Pancreas (tissue), 10 donors: ENCODE data around the gene SHC1. TPM values are rescaled to one million over a fixed set of nuclear protein-coding genes. Genes with fewer than 3 reads are reported as not detected.
A peak's percentile ranks its signal among the peaks of the same experiment; 100 is the strongest.

Source experiments
- ATAC-seq, 4 donors: fragments of 200-7000 bp; cut with Tn5 transposase; one replicate each; pipeline versions ENCODE4 v1.8.0 to v1.9.1; 2020; ENCODE audit warnings: mild to moderate bottlenecking in 4 of 4, moderate library complexity in 4 of 4
- DNase-seq, 6 donors: peaks; one replicate each; pipeline ENCODE4 v3.0.0-alpha.2; 2020
- FAIRE-seq: peaks from 2 replicates; lab custom pipeline; 2012; peaks lifted over from hg19 to GRCh38; lab: Jason Lieb, UNC
- H3K27ac ChIP-seq, 4 donors: fragments of 200-600 bp; sonication (generic); 1 replicate in 3 of 4; 2 replicates in 1 of 4; pipeline versions ENCODE4 v1.5.0 to v1.8.0; 2020
- H3K27me3 ChIP-seq, 4 donors: fragments of 200-600 bp; one replicate each; pipeline ENCODE4 v1.8.0; 2021
- H3K36me3 ChIP-seq, 3 donors: fragments of 200-600 bp; sonication (generic) in 1 of 3; one replicate each; pipeline versions ENCODE4 v1.5.0 to v1.8.0; 2020 to 2021
- H3K4me1 ChIP-seq, 3 donors: fragments of 200-600 bp; one replicate each; pipeline ENCODE4 v1.8.0; 2021
- H3K4me3 ChIP-seq, 4 donors: fragments of 200-600 bp; sonication (generic) in 2 of 4; one replicate each; pipeline versions ENCODE4 v1.5.0 to v1.8.0; 2020 to 2021
- H3K9me3 ChIP-seq, 4 donors: fragments of 200-600 bp; one replicate each; pipeline ENCODE4 v1.8.0; 2021
- WGBS, 2 donors: extraction: QIAGEN DNeasy Blood & Tissue Kit; methylation state at CpG; one replicate each; pipeline ENCODE4 v1.1.7; 2013; 5-methylcytosine and 5-hydroxymethylcytosine counted together
- intact Hi-C, 3 donors: fragments of 100-400 bp; cut with DNase I; formaldehyde crosslinking; loops; one replicate each; pipeline versions ENCODE4 v1.11.1 to v1.14.2; 2022
- polyA plus RNA-seq, 2 donors: library from polyadenylated mRNA; stranded (reverse); fragments of 200-250 nt; gene quantifications; one replicate each; pipeline ENCODE4 v1.2.3, GENCODE V29; 2013
- total RNA-seq, 6 donors: library from RNA; stranded (reverse); fragmentation: NEBNext Ultra II Directional in 4 of 6; extraction: Animal tissue kit (Norgen Biotek cat#: 25700) in 4 of 6; gene quantifications; one replicate each; pipeline versions ENCODE4 v1.2.1 to v1.2.4, GENCODE V29; 2021 to 2023
- TF ChIP-seq, protein P1 (sequence below), 4 donors: fragments of 200-600 bp; sonication (generic) in 3 of 4; IDR thresholded peaks; one replicate each; pipeline versions ENCODE4 v1.5.0 to v1.8.0; 2021; ENCODE audit warnings: antibody characterized with exemption in 4 of 4
- donor health status: healthy with polysubstance abuse.
- donor health status: DM: no; HTN: no; CAD: no; lungs with moderate emphysema.
- donor health status: DM: no; HTN: no; CAD: no.
- donor health status: control.
- donor health status: control.
- donor health status: Bipolar disorder and iron deficiency.
- donor health status: DM: yes; HTN: yes; CAD: no.
- donor health status: DM: no; HTN: no; CAD: no.
- donor health status: DM: no; HTN: no; CAD: no.
- donor health status: DM: yes; HTN: yes; CAD: no.

Gene SHC1
- total and polyA plus RNA-seq, 8 donors, result 32.3 to 53.4 (median 40.7) TPM

DNA sequence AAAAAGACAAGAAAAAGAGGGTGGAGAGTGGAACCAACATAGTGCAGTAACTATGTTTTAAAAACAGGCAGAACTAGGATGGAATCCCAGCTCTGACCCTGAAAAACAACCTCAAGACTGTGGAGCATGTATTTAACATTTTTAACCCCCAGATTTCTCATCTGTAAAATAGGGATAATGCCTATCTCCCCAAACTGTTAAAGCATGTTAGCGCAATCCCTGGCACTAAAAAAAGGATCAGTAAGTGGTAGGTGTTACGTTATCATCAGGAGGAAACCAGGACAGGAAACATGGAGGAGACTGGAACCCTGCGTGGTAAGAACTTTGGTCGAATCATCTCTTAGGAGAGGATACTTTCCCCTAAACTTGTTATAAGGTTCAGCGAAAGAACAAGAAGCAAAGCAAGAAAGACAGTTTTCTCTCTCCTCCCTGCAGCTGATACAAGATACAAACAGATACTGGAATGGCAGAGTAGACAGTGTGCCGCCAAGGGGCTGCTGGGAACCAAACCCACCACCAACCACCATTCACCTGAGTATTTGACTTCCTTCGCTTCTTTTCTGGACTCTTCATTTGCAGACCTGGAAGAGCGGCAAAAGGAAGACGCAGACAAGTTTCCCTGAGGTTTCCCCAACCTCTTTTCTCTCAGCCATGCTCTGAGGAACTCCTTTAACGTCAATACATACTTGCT is 10.0 kb downstream of the SHC1 start:
- TF ChIP-seq, protein P1, sequence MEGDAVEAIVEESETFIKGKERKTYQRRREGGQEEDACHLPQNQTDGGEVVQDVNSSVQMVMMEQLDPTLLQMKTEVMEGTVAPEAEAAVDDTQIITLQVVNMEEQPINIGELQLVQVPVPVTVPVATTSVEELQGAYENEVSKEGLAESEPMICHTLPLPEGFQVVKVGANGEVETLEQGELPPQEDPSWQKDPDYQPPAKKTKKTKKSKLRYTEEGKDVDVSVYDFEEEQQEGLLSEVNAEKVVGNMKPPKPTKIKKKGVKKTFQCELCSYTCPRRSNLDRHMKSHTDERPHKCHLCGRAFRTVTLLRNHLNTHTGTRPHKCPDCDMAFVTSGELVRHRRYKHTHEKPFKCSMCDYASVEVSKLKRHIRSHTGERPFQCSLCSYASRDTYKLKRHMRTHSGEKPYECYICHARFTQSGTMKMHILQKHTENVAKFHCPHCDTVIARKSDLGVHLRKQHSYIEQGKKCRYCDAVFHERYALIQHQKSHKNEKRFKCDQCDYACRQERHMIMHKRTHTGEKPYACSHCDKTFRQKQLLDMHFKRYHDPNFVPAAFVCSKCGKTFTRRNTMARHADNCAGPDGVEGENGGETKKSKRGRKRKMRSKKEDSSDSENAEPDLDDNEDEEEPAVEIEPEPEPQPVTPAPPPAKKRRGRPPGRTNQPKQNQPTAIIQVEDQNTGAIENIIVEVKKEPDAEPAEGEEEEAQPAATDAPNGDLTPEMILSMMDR (IDR thresholded peaks at IDR 0.05), result no peak
- DNase-seq (no peak), FAIRE-seq (no peak), ATAC-seq (no peak)
- Histone ChIP-seq H3K27me3 (no peaks in the 10 kb centered on the region), H3K36me3 (peaks cover 0 to 17% (median 14%) of the 10 kb centered on the region in 3 donors), H3K4me1 (peaks cover 0 to 13% (median 12%) of the 10 kb centered on the region in 3 donors), H3K9me3 (no peaks in the 10 kb centered on the region), H3K4me3 (peak overlapping the region in 3 of 4 donors; percentile 79 to 94 (median 91)), H3K27ac (peak overlapping the region; percentile 89 to 98 (median 96))
- intact Hi-C loops, result loop anchor here in 2 of 3 donors (10.0 kb wide), 1 partner anchor 54 kb away; no protein-coding TSS in a partner anchor
- WGBS, 2 donors, result 35 to 36% methylated on average over 10 of the region's 10 CpGs

- Histone ChIP-seq H3K27me3 (no peaks in the 10 kb centered on the region), H3K4me1 (peaks cover 5 to 25% (median 18%) of the 10 kb centered on the region in 3 donors), H3K36me3 (peaks cover 0 to 9% (median 7%) of the 10 kb centered on the region in 3 donors), H3K9me3 (no peaks in the 10 kb centered on the region), H3K27ac (no peak overlapping the region), H3K4me3 (no peak overlapping the region)
- ATAC-seq, result no peak
- FAIRE-seq, result no peak
- DNase-seq, result no peak
- WGBS, 2 donors, result 88 to 96% methylated on average over 7 of the region's 7 CpGs
- intact Hi-C loops, result no loop called here
- TF ChIP-seq, protein P1 (IDR thresholded peaks at IDR 0.05), result no peak
Measured at GRCh38 chr1:154959426-154959780, 11.1 kb downstream of the SHC1 start.

DNA sequence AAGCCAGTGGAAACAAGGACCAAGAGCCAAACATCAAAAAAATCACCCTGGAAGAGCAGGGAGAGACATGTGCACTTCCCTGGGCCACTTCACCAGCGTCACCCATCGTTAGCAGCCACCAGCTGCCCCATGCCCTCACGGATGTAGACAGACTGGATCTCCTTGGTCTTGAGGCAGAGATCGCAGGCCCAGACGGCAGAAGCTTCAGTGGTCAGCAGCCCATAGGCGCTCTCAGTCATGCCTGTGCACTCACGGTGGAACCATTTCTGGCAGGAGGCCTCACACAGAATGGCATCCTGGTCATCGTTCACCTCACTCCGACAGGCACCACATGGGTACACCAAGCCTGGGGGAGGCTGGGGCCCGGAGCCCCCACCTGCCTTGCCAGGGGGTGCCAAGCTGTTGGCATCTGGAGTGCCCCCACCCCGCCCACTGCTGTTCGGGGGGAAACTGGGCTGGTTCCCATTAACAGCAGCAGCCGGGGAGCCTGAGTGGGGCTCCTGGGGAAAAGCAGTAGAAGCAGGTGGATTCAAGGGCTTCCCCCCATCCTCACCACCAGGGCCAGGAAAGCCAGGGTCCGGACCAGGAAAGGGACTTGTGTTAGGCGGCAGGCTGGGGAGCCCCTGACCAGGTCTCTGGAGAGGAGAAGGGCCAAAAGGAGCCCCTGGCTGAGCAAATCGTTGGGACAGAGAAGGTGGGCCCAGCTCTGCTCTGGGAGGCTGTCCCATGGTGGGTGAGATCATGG is 11.7 kb downstream of the SHC1 start:
- FAIRE-seq (no peak), ATAC-seq (no peak), DNase-seq (peak in 2 of 6 donors; percentile 47 to 71)
- Histone ChIP-seq H3K36me3 (peaks cover 0 to 9% (median 7%) of the 10 kb centered on the region in 3 donors), H3K4me3 (no peak overlapping the region), H3K4me1 (peaks cover 6 to 25% (median 18%) of the 10 kb centered on the region in 3 donors), H3K9me3 (no peaks in the 10 kb centered on the region), H3K27ac (no peak overlapping the region), H3K27me3 (no peaks in the 10 kb centered on the region)
- TF ChIP-seq, protein P1 (IDR thresholded peaks at IDR 0.05), result no peak
- WGBS, 2 donors, result 88 to 90% methylated on average over 16 of the region's 16 CpGs
- intact Hi-C loops, result no loop called here

DNA sequence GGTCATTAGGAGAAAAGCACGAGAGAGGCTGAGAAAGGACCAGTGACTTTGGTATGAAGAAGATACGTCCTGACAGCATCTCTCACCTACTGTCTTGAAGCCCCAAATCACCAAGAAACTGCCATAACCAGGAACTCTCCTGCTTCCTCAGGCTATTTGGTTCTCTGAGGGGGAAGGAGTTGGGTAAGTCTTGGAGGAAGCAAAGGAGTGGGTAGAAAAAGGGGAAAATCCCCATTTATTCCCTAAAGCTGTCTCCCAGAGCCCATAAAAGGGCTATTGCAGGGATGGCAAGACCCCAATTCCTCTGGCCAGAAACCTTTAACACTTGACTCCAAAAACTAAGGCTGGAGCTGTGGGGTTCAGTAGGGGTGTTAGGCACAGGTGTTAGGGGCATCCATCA is 12.5 kb downstream of the SHC1 start:
- H3K4me3 ChIP-seq, result no peak overlapping the region
- no peak for DNase-seq
- peaks cover 0 to 3% (median 0%) of the 10 kb centered on the region in 3 donors for H3K36me3 ChIP-seq
- intact Hi-C loops, result no loop called here
- no peak for ATAC-seq
- no peak overlapping the region for H3K27ac ChIP-seq
- H3K9me3 ChIP-seq, result no peaks in the 10 kb centered on the region
- H3K27me3 ChIP-seq, result no peaks in the 10 kb centered on the region
- H3K4me1 ChIP-seq, result peaks cover 15 to 29% (median 18%) of the 10 kb centered on the region in 3 donors
- TF ChIP-seq, protein P1 (IDR thresholded peaks at IDR 0.05), result no peak
- FAIRE-seq, result no peak
- 77 to 80% methylated on average over 2 of the region's 2 CpGs for WGBS, 2 donors
